Heart left ventricle (tissue), 13 donors: ENCODE measurements around the gene TSPAN19.

Experiments used
- CTCF ChIP-seq, 12 donors: fragments of 200-600 bp; sonication (generic) in 4 of 12; IDR thresholded peaks; one replicate each; pipeline versions ENCODE4 v1.5.0 to v1.8.0; 2018 to 2022; ENCODE audit warnings: antibody characterized with exemption in 12 of 12, mild to moderate bottlenecking in 5 of 12
- POLR2A ChIP-seq, 2 donors: fragments of 450-650 bp; IDR thresholded peaks; one replicate each; pipeline ENCODE4 v1.6.1; 2017; ENCODE audit warnings: antibody characterized with exemption in 2 of 2, mild to moderate bottlenecking in 2 of 2, moderate library complexity in 2 of 2
- donor health status: ischemic (EF 13 %, LVEDD 7.1; RV severe dilation, severe dysfunction).
- donor health status: DM: no; HTN: yes; CAD: no.
- donor health status: DM: no; HTN: no; CAD: no.
- donor health status: ischemic (EF 25% LVEDD 6.9; RV normal size, moderate dysfunction).
- donor health status: ischemic (EF 25% LVEDD 5.7; RV mildly dilated, moderate dysfunction).
- donor health status: ischemic (EF 35%, LVEDD 5.7; RV mildly dilated, moderate dysfunction).
- donor health status: nonischemic (EF 11% LVEDD 7.7; RV severe dilation, severe dysfunction).
- donor health status: DM: yes; HTN: yes; CAD: no.
- donor health status: PGD.
- donor health status: ischemic (EF 29% LVEDD 5.4; RV normal size, mild dysfunction).
- donor health status: nonischemic (EF 23%, LVEDD 6.1; RV moderate dilation, normal function).

GRCh38 chr12:84982888-84983287 is 53.2 kb downstream of the TSPAN19 start:
- no peak for TF ChIP-seq CTCF (IDR thresholded peaks at IDR 0.05)
- TF ChIP-seq POLR2A (IDR thresholded peaks at IDR 0.05): no peak
